Effector CD8-positive, alpha-beta T cell (primary cell): Measurements from ENCODE around the gene EDA.

Source experiments
- DNase-seq: peaks from one replicate; lab custom pipeline; 2025; lab: John Stamatoyannopoulos, UW

EDA gene

DNA sequence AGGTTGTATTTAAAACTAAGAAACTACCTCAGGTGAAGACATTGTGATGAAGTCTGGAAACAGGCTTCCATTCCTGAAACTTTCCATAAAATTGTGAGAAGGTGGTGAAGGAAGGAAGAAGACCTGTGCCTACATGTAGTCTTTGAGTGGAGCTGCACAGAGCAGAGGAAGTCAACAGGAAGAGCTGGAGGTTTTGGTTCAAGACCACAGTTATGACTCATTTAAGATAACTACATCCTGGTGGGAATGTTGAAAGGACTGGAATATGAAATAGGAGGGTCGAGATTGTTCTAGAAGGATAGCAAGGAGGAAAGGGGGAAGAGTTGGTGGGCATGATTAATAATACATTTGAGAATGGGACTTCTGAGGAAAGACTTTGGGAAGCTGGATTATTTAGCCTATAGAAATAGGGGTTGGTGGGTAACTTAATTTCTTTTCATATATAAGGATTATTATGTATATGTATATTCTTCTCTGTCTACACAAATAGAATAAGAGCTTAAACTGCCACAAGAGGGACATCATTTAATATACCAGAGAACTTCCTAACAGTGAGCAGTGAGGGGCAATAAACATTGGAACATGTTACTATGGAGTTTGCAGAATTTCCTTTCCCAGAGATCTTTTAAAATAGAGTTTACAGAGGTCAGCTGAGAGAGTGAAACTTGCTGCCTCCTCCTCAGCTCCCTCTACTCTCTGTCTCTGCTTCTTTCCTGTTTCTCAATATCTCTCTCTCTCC lies 410.4 kb downstream of the EDA start:
- no peak for DNase-seq

DNA sequence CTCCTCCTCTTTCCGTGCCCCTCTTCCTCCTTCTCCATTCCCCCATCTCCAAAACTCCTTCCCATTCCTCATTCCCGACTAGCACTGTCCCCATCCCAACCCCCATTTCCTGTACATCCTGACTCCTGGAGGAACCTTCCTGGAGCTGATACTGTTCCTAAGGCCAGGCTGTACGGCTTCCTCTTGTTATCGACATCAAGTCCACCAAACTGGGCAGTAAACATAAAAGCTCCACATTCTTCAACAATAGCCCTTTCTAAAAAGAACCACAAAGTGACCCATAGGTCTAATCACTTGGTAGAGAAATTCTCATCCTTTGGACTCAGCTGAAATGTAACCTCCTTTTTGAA lies 410.9 kb downstream of the EDA start:
- no peak for DNase-seq

DNA sequence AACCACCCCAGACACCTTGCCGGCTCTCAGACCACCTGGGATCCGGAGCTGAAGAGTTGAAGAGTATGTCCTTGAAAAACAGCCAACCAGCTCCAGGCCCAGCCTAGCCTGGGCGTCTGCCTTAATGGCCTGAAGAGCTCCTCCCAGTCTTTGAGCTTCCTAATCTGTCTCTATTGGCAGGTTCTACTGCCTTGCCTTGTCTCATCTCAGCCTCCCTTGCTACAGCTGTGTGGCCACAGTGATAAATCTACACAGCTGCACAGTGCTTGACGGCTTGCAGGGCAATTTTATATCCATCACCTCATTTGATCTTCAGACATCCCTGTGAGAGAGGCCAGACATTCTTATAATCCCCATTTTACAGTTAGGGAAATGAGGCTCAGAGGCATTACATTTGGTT lies 413.9 kb downstream of the EDA start:
- no peak for DNase-seq

DNA sequence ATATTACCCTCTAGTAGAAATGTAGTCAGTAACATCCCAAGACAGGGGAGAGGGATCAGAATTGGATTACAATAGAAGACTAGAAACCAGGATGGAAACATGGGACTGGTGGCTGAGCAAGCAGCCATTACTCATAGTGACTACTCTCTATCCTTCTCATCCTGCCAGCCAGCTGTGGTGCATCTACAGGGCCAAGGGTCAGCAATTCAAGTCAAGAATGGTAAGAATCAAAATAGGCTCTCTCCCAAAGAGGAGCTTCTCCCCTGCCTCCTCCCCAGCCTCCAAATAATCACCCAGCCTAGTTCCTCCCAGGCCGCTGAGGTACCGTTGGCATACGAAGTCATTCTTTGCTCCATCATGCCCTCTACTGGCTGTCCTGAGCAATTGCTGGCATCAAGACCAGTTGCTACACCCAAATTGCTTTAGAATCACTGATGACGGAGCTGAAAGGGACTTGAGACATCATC lies 414.4 kb downstream of the EDA start:
- DNase-seq, result no peak

DNA sequence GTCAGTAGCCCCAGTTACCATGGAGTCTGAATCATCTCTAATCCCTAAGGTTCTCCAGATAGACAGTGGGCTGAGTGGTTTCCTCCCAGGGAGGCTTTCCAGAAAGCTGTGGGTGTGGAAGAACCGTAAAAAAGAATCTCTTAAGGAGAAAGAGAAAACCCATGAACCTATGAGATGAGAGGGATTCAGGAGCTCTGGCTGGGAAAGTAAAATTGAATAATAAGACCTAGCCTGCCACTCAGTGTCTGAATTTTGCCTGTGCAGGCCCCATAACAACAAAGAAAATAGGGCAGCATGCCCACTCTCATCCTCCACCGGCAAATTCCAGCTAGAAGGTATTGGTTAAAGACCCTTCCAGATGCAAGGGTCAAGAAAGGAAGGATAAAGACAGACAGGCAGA lies 416.9 kb downstream of the EDA start:
- DNase-seq, result no peak

DNA sequence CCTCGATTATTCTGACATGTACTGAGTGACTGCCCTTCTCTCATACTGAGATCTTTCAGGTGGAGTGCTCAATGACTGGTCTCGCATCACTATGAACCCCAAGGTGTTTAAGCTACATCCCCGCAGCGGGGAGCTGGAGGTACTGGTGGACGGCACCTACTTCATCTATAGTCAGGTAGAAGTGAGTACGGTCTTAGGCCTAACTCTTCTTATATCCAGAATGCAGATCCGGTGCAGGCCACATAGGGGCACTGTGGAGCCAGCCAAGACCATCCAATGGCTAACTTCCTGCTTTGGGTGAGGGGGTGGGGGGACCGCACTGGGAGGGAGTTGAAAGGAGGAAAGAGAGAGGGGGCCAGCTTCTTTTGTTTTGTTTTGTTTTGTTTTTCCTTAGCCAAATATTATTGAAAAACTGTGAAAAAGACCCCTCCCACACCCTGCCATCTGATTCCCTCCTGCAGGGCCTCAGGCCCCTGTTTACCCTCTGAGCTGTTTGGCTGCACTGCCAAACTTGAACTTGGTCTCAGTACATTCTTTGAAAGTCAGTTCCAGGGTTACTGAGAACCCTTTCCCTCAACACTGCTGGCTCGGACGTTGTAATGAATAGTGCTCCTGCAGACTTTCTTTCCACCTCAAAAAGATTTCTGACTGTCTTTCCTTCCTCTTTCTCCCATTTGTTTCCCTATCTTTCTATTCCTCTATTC lies 417.6 kb downstream of the EDA start:
- no peak for DNase-seq

DNA sequence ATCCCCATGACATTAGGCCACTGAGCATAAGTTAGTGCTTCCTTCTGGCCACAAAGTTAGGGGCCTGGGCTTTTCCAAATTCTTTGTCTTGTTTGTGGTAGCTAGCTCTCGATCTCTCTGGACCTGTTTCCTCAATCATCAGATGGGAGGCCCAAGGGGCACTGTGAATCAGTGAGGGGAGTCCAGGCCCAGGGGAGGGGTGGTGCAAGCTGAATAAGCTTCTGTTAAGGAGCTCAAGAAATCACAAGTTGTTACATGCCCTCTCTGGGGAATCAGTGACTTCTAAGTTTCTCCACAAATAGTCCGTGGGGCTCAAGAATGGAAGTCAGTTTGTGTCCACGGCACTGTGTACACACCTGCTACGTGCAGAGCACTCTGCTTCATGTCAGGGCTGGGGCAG lies 418.7 kb downstream of the EDA start:
- DNase-seq, result no peak

DNA sequence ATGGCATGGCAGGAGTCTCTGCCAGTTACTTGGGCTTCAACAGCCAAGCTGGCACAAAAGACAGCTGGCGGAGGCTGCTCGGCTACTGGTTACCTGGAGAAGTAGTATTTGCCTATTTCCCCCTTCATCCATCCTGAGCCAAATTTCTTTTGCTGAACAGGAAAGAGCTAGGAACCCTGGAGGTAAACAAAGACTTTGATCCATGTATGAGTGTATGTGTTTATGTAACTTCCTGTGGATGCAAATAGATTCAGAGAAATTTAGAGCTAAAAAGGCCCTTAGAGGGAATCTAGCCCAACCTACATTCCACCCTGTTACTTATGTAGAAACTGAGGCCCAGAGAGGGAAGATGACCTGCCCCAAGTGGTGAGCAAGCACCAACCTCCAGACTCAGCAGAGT lies 422.6 kb downstream of the EDA start:
- DNase-seq, result no peak

DNA sequence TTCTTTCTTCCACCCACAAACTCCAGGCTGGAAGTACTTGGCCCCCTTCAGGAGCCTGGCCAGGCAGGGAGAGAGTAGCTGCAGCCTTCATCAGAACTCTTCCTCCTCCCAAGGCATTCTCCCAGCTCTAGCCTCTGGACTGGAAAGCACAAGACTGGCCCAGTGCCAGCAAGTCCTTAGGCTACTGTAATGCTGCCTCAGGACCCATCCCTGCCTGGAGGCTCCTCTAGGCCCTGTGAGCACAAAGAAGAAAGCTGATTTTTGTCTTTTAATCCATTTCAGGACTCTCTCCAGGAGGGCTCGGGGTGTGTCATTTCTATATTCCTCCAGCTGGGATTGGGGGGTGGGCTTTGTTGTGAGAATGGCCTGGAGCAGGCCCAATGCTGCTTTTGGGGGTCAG lies 423.0 kb downstream of the EDA start:
- no peak for DNase-seq

DNA sequence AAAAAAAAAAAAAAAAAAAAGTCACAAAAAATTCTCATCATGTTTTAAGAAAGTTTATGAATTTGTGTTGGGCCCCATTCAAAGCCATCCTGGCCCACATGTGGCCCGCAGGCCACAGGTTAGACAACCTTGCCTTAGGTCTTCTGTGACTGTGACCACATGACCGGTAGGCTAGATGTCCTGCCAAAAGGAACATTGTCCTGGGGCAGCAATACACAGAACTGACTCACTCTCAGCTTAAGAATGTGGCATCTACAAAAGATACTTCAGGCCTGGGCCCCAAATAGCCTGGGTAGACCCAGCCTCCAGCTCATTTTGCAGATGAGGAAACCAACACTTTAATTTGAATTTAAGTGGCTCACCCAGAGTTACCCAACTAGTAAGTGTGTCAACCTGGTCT lies 423.8 kb downstream of the EDA start:
- DNase-seq, result no peak

DNA sequence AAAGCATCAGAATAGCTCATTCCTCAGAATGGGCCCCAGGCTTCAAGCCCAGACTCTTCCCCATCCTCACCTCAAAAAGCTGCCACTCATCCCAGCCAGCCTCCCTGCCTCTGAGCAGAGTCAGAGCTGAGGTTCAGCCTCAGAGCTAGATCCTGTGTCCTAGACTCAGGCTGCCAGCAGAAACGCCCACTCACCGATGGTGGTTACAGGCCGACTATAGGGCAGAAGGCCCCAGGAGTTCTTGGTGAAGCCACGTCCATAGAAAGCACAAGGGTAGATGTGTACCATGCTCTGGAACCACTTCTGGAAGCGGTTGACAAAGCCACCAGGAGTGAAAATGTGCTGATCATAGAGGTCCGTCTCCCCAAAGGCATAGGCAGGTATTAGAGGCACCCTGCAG lies 426.1 kb downstream of the EDA start:
- DNase-seq, result no peak

DNA sequence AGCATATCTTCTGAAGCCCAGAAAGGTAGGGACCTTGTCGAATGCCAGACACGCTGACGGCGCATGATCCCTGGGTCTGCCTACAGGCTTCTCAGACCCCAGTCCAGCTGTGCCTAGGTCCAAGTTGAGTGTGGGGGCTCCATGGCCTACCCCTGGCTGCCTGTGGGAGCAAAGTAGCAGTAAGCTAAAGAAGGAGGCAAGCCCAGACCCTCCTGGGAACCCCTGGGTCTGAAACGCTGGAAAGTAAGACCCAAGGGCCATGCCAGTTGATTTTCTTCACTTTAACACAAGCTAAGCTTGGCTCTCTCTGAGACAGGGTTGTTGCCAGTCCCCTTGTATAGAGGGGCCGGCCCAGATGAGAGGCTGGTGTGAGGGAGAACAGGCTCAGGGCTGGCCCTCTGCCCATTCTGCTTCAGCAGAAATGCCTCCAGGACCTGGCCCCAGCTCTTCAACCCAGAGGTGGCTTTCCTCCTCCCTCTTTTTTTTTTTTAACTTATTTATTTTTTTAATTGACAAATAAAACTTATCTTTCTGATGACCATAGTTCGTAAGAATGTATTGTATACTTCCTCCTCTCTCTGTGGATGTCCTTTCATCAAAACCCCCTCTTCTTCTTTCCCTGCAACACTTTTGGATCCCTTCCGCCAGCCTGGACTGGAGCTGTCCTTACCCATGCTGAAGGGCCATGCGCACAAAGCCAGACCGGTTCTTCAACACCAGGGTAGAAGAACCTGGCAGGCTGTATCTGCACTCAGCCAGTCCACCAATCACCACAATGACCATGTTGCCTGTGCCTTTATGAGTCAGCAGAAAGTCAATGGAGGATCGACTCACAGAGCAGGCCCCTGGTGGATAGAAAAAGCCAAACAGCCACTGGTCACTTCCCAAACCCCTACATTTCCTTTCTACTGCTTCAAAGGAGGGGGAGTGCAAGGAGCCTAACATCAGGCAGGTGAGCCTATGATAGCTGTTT lies 426.8 kb downstream of the EDA start:
- DNase-seq, result no peak

DNA sequence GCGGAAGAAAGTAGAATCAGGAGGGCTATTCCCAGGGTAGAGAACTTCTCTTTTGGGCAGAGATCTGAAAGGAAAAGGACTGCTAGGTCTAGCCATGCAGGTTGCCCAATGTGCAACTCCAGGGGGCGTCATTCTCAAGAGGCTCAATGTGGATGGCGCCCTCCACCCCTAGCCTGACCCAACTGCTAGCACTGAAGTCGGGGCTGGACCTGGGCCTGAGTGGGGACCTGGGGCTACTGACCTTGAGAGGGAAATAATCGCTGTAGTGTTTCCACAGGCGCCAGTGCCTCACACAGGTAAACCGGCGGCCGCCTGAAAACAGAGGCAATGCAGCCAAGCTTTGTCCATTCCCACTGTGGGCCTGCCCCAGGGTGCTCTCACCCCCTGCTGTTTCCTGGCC lies 427.8 kb downstream of the EDA start:
- no peak for DNase-seq

DNA sequence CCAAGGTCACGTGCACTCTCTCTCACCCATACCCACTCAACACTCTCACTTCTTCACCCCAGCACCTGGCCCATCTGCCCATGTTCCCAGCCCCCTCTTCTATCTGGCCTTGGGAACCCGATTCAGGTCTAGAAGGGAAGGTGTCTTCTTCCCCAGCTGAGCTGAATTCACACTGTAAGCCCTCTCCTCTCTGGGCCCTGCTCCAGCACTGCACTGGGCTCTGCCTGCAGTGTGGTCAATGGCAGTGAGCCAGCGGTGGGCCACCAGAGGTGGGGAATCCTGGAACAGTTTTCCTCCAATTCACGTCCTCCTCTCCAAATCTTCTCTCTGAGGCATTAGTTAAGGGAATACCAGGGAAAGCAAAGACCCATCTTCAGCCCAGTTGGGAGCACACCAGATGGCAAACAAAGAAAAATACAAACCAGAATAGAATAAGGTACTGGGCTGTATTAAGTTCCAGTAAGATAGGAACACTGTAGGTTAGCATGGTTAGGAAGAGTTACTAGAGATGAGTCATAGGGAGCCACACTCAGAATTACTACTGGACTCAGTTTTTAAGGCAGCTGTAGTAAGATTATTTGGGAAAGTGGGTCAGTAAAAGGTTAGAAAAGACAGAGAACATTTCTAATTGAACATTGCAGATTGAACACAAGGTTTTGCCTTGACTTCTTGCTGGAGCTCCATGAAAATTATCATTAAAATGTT lies 428.8 kb downstream of the EDA start:
- no peak for DNase-seq

DNA sequence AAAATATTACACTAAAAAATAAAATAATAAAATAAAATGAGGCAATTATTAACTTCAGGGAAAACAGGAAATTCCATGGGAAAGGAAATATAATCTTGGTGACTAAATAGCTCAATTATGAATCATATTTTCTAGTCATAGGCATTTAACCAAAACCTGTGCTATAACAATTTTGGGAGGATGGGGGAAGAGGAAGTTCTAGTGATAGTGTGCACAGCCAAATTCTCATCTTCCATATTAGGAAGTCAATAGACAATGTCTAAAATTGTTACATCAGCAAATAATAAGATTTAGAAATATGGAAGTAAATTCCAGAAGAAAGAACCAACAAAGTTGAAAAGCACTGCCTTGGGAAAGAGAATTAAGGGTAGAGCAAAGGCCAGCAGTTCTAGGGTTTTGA lies 431.1 kb downstream of the EDA start:
- DNase-seq, result no peak

DNA sequence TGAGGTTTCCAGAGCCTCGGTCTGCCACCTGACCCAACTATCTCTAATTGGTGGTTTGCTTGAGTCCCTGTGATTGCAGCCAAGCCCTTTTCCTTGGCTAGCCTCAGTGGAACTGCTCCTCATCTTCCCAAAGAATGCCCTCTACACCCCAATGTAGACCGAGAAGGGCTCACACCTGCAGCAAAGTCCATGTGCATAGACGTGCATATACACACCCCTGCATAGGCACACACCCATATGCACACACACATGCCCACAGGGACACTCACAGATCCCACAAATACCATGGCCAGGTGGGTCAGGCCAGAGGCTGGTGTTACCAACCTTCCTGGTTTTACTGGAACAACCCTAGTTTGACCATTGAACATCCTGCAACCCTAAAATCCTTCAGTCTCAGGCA lies 433.5 kb downstream of the EDA start:
- no peak for DNase-seq

DNA sequence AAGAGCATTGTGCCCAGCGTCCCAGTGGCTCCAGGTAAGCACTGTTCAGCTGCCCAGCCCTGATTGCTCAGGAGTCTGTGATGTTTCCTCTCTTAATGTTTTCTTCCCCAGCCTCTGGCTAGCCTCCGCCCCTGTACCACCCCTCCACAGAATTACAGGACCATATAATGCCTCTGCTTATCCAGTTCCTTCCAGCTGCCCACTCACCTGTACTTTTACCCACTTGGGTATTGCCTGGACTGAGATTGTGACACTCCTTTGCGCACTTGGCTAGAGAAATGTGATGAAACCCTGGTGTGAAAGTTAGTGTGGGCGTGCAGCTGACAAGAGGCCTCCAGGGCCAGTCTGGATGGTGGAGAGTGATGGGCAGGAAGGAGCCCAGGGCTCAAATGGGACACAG lies 434.0 kb downstream of the EDA start, which contains the start of gene AWAT2:
TSS of gene AWAT2 (minus strand) at position 14 of the 400 bp plus-strand sequence. CDS start at position 8, 6 bp downstream.
- no peak for DNase-seq

DNA sequence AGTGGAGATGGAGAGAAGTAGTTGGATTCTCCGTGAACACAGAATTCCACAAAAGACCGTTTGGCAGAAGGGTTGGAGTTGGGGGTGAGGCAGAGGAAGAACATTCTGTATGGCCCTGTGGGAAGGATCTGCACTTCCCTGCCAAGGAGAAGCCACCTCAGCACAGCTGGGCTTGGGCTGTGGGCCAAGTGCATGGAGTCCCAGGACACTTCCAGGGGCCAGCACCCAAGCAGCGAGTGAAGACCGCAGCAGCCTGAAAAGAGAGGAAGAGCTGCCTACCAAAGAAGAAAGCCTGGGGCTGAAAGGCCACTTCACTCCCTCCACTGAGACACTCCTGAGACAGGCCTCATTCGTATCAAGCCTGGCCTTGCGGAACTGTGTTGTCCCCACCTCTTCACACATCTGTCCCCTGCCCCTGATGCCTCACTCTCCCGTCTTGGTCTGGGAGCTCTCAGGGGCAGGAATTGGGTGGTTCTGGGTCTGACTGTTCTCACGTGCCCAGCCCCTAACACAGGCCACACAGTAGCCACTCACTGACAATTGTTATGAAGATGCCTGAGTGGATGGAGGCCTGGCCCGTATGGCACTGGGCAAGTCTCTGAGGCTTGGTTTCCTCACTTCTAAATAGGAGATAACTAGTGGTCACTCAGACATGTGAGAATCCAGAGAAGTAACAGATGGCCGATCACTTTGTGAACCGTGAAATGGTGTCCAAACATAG lies 437.1 kb downstream of the EDA start:
- no peak for DNase-seq

DNA sequence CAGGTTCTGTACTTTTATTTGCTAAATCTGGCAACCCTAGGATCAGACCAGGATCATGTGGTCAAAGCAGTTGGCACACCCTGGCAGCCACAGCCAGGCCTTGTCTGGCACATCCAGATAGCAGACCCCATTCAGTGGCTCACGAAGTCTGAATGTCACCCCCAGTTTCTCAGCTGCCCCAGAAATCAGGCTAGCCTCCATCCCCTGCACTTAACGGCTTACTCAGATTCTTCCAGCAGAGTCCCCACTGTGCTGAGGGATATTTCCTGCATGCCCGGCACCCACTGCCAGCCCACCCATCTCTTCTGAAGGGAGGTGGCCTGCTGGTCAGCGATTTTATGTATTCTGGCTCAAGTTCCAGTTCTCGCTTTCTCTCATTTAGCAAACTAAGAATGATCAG lies 438.5 kb downstream of the EDA start:
- DNase-seq, result no peak

DNA sequence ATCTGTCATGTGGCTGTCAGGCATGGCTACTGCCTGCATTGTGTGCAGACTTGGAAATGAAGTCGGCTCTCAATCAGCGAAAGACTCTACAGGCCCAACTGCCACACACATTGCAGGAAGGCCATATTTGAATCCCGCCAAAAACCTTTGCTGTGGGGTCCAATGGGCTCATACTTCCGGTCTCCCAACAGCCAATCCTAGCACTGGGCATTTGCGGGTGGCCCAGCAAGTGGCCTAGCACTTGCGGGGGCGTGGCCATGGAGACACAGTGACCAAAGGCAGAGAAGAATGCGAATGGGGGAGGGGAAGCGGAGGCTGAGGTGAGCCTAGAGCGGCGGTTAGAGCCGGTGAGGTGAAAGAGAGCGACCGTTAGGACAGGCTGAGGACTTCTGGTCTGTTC lies 446.2 kb downstream of the EDA start, which contains the start of gene OTUD6A:
TSS of gene OTUD6A (plus strand) at position 382 of the 400 bp plus-strand sequence. CDS start 68 bp downstream, outside the sequence.
- DNase-seq, result no peak

DNA sequence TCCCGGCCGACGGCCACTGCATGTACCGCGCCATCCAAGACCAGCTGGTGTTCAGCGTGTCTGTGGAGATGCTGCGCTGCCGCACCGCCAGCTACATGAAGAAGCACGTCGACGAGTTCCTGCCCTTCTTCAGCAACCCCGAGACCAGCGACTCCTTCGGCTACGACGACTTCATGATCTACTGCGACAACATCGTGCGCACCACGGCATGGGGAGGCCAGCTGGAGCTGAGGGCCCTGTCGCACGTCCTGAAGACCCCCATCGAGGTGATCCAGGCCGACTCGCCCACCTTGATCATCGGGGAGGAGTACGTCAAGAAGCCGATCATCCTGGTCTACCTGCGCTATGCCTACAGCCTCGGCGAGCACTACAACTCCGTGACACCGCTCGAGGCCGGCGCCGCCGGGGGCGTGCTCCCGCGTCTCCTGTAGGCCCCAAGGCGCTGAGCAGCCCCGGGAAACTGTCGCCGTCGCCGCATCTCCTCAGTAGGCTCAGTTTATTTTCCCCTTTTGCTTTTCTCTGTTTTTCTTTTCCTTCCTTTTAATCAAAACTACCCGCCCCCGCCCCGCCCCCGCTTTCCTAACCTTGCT lies 447.1 kb downstream of the EDA start:
- DNase-seq, result no peak
